HepG2 (cell line): ENCODE results near the gene SEC31B. TPM values are rescaled to one million over a fixed set of nuclear protein-coding genes. Genes with fewer than 3 reads are reported as not detected.

Source experiments
- CC2D1A ChIP-seq: sonication (generic); formaldehyde crosslinking; IDR thresholded peaks from 2 replicates; pipeline ENCODE4 v1.8.1; 2023; ENCODE audit warnings: mild to moderate bottlenecking, missing genetic modification reagents
- ETV5 ChIP-seq: IDR thresholded peaks from 2 replicates; pipeline ENCODE4 v1.6.1; 2018; ENCODE audit warnings: missing biosample characterization, missing genetic modification reagents, inconsistent platforms, borderline replicate concordance
- GMEB1 ChIP-seq: sonication (generic); formaldehyde crosslinking; IDR thresholded peaks from 2 replicates; pipeline ENCODE4 v1.5.1; 2020; ENCODE audit warnings: missing genetic modification reagents, mild to moderate bottlenecking, borderline replicate concordance
- HNRNPL ChIP-seq: fragments of 200-400 bp; formaldehyde crosslinking; IDR thresholded peaks from 2 replicates; pipeline ENCODE4 v1.6.1; 2017; ENCODE audit warnings: mild to moderate bottlenecking, low read depth, low read length
- KDM6A ChIP-seq: IDR thresholded peaks from 2 replicates; pipeline ENCODE4 v1.6.1; 2016; ENCODE audit warnings: low read depth
- MXI1 ChIP-seq: IDR thresholded peaks from 3 replicates; pipeline ENCODE4 v1.6.1; 2012; ENCODE audit warnings: low read depth, low read length, inconsistent platforms, borderline replicate concordance
- NR2C2 ChIP-seq: sonication (generic); formaldehyde crosslinking; IDR thresholded peaks from 2 replicates; pipeline ENCODE4 v1.4.0; 2020; ENCODE audit warnings: missing genetic modification reagents, mild to moderate bottlenecking, moderate library complexity, borderline replicate concordance
- ONECUT2 ChIP-seq: sonication (generic); formaldehyde crosslinking; IDR thresholded peaks from 2 replicates; pipeline ENCODE4 v1.4.0; 2020; ENCODE audit warnings: missing genetic modification reagents
- PRMT3 ChIP-seq: sonication (generic); formaldehyde crosslinking; IDR thresholded peaks from 2 replicates; pipeline ENCODE4 v1.8.1; 2022; ENCODE audit warnings: low read depth, mild to moderate bottlenecking, moderate library complexity, missing genetic modification reagents, borderline replicate concordance
- SAFB2 ChIP-seq: sonication (generic); formaldehyde crosslinking; IDR thresholded peaks from 2 replicates; pipeline ENCODE4 v1.5.1; 2020; ENCODE audit warnings: missing genetic modification reagents, low read depth, mild to moderate bottlenecking, borderline replicate concordance
- ZNF343 ChIP-seq: sonication (generic); formaldehyde crosslinking; IDR thresholded peaks from 2 replicates; pipeline ENCODE4 v1.4.0; 2020; ENCODE audit warnings: mild to moderate bottlenecking, missing genetic modification reagents
- ZNF75D ChIP-seq: sonication (generic); formaldehyde crosslinking; IDR thresholded peaks from 2 replicates; pipeline ENCODE4 v1.8.1; 2023; ENCODE audit warnings: missing genetic modification reagents, mild to moderate bottlenecking, borderline replicate concordance
- ZNF883 ChIP-seq: sonication (generic); formaldehyde crosslinking; IDR thresholded peaks from 2 replicates; pipeline ENCODE4 v1.5.1; 2020; ENCODE audit warnings: mild to moderate bottlenecking, missing genetic modification reagents; ENCODE audit errors: not compliant biosample characterization
- polyA plus RNA-seq, 8 experiments: library from polyadenylated mRNA; depleted of rRNA in 3 of 8; stranded (reverse) in 7 of 8; unstranded in 1 of 8; fragments of >200 nt; fragmentation: Illumina TruSeq in 4 of 8; extraction: Trizol in 4 of 8; gene quantifications; 2 replicates each; pipeline versions ENCODE4 v1.2.1 to v1.2.3, GENCODE V29; 2011 to 2016; ENCODE audit warnings: low read depth in 4 of 8, missing spikeins in 1 of 8, mixed read lengths in 1 of 8; ENCODE audit not compliant: insufficient read depth in 1 of 8
- total RNA-seq, 5 experiments: library from RNA; depleted of rRNA; stranded (reverse); fragments of >200 nt; fragmentation: Illumina TruSeq; extraction: Trizol; gene quantifications; 2 replicates each; pipeline ENCODE4 v1.2.3, GENCODE V29; 2016; ENCODE audit warnings: low read depth in 1 of 5
- TF ChIP-seq, protein P1 (sequence below): sonication (generic); formaldehyde crosslinking; IDR thresholded peaks from 2 replicates; pipeline ENCODE4 v1.5.1; 2020; ENCODE audit warnings: missing genetic modification reagents, mild to moderate bottlenecking, borderline replicate concordance
- TF ChIP-seq, protein P2 (sequence below): sonication (generic); formaldehyde crosslinking; IDR thresholded peaks from 2 replicates; pipeline ENCODE4 v1.8.1; 2022; ENCODE audit warnings: low read depth, mild to moderate bottlenecking, missing genetic modification reagents
- TF ChIP-seq, protein P3 (sequence below), 2 experiments: sonication (generic) in 1 of 2; formaldehyde crosslinking in 1 of 2; IDR thresholded peaks; 2 replicates each; pipeline versions ENCODE4 v1.4.0 to v1.6.1; 2018 to 2020; ENCODE audit warnings: missing genetic modification reagents in 2 of 2, borderline replicate concordance in 1 of 2, low read depth in 1 of 2, mild to moderate bottlenecking in 1 of 2, missing biosample characterization in 1 of 2
- TF ChIP-seq, protein P4 (sequence below): IDR thresholded peaks from 2 replicates; pipeline ENCODE4 v1.6.1; 2012; ENCODE audit warnings: inconsistent platforms

The SEC31B gene
- total and polyA plus RNA-seq, 2 of the 13 experiments (the other 11 are each of a cell fraction or from before 2014, with no cell fraction given): 2.0 to 8.3 TPM

- TF ChIP-seq, protein P1, sequence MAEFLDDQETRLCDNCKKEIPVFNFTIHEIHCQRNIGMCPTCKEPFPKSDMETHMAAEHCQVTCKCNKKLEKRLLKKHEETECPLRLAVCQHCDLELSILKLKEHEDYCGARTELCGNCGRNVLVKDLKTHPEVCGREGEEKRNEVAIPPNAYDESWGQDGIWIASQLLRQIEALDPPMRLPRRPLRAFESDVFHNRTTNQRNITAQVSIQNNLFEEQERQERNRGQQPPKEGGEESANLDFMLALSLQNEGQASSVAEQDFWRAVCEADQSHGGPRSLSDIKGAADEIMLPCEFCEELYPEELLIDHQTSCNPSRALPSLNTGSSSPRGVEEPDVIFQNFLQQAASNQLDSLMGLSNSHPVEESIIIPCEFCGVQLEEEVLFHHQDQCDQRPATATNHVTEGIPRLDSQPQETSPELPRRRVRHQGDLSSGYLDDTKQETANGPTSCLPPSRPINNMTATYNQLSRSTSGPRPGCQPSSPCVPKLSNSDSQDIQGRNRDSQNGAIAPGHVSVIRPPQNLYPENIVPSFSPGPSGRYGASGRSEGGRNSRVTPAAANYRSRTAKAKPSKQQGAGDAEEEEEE (CRISPR knock-in tag): 0 out of 2 replicates have a peak, but pooled peaks have one; percentile 42
- TF ChIP-seq ZNF883 (CRISPR knock-in tag) (no peak), NR2C2 (peak; percentile 20; the same call in 1 of the 2 replicates), PRMT3 (no peak), HNRNPL (no peak), SAFB2 (CRISPR knock-in tag) (no peak), GMEB1 (0 out of 2 replicates have a peak, but pooled peaks have one; percentile 11), CC2D1A (CRISPR knock-in tag) (no peak), MXI1 (no peak), KDM6A (CRISPR knock-in tag) (no peak), ONECUT2 (CRISPR knock-in tag) (no peak), ZNF75D (CRISPR knock-in tag) (no peak), ZNF343 (peak; percentile 73; the same call in 1 of the 2 replicates), ETV5 (CRISPR knock-in tag) (peak; percentile 44; the same call in 1 of the 2 replicates)
- TF ChIP-seq, protein P2, sequence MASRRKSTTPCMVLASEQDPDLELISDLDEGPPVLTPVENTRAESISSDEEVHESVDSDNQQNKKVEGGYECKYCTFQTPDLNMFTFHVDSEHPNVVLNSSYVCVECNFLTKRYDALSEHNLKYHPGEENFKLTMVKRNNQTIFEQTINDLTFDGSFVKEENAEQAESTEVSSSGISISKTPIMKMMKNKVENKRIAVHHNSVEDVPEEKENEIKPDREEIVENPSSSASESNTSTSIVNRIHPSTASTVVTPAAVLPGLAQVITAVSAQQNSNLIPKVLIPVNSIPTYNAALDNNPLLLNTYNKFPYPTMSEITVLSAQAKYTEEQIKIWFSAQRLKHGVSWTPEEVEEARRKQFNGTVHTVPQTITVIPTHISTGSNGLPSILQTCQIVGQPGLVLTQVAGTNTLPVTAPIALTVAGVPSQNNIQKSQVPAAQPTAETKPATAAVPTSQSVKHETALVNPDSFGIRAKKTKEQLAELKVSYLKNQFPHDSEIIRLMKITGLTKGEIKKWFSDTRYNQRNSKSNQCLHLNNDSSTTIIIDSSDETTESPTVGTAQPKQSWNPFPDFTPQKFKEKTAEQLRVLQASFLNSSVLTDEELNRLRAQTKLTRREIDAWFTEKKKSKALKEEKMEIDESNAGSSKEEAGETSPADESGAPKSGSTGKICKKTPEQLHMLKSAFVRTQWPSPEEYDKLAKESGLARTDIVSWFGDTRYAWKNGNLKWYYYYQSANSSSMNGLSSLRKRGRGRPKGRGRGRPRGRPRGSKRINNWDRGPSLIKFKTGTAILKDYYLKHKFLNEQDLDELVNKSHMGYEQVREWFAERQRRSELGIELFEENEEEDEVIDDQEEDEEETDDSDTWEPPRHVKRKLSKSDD (CRISPR knock-in tag): 0 out of 2 replicates have a peak, but pooled peaks have one; percentile 49
- TF ChIP-seq, protein P3, sequence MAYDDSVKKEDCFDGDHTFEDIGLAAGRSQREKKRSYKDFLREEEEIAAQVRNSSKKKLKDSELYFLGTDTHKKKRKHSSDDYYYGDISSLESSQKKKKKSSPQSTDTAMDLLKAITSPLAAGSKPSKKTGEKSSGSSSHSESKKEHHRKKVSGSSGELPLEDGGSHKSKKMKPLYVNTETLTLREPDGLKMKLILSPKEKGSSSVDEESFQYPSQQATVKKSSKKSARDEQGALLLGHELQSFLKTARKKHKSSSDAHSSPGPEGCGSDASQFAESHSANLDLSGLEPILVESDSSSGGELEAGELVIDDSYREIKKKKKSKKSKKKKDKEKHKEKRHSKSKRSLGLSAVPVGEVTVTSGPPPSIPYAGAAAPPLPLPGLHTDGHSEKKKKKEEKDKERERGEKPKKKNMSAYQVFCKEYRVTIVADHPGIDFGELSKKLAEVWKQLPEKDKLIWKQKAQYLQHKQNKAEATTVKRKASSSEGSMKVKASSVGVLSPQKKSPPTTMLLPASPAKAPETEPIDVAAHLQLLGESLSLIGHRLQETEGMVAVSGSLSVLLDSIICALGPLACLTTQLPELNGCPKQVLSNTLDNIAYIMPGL (CRISPR knock-in tag; IDR thresholded peaks at IDR 0.05; ENCODE audit: borderline replicate concordance in 1 of 2, low read depth in 1 of 2): peak; percentile 66 to 74
- TF ChIP-seq, protein P4, sequence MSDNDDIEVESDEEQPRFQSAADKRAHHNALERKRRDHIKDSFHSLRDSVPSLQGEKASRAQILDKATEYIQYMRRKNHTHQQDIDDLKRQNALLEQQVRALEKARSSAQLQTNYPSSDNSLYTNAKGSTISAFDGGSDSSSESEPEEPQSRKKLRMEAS: peak; percentile 55
These were observed 42.5 kb upstream of the SEC31B start (continued) for GRCh38 chr10:100562008-100562672.
